OCI-LY7 (cell line): ENCODE results near the gene SMCR8. TPM values are rescaled to one million over a fixed set of nuclear protein-coding genes. Genes with fewer than 3 reads are reported as not detected.
A peak's percentile ranks its signal among the peaks of the same experiment; 100 is the strongest.

Experiments used
- BruUV-seq: library from RNA; stranded (reverse); fragments of 400-500 nt; replicated peaks from 2 replicates; lab custom pipeline; 2021; lab: Mats Ljungman, UMichigan
- CTCF ChIA-PET: fragments of 300-600 bp; sonication (Branson Sonifier 250); formaldehyde crosslinking; loops from one replicate; lab custom pipeline; 2022; ENCODE audit warnings: antibody characterized with exemption; ENCODE audit not compliant: unreplicated experiment; lab: Charles Lee
- POLR2A ChIA-PET: fragments of 300-600 bp; sonication (Branson Sonifier 250); formaldehyde crosslinking; loops from one replicate; lab custom pipeline; 2022; ENCODE audit warnings: antibody characterized with exemption; lab: Charles Lee
- DNase-seq: peaks from one replicate; pipeline ENCODE4 v3.0.0-alpha.2; 2015; ENCODE audit warnings: low spot score
- H2AFZ ChIP-seq: fragments of 200-600 bp; sonication (generic), shearing (Covaris generic); 2 replicates; pipeline ENCODE4 v1.6.1; 2014; ENCODE audit warnings: mild to moderate bottlenecking, antibody characterized with exemption, low read length, moderate library complexity
- H3K27ac ChIP-seq: fragments of 200-600 bp; sonication (generic); 2 replicates; pipeline ENCODE4 v1.5.1; 2014; ENCODE audit warnings: mixed run types, low read depth, mild to moderate bottlenecking, moderate library complexity, low read length, inconsistent platforms; ENCODE audit not compliant: poor library complexity, severe bottlenecking
- H3K36me3 ChIP-seq: fragments of 200-600 bp; sonication (generic); 2 replicates; pipeline ENCODE4 v1.6.1; 2014; ENCODE audit warnings: mild to moderate bottlenecking, antibody characterized with exemption, low read length, moderate library complexity, mixed read lengths; ENCODE audit not compliant: insufficient read depth
- H3K4me1 ChIP-seq: fragments of 200-600 bp; sonication (generic); 2 replicates; pipeline ENCODE4 v1.5.1; 2014; ENCODE audit warnings: mild to moderate bottlenecking, low read length; ENCODE audit not compliant: insufficient read depth, poor library complexity, severe bottlenecking
- H3K4me2 ChIP-seq: fragments of 200-600 bp; sonication (generic); 2 replicates; pipeline ENCODE4 v1.6.1; 2014; ENCODE audit warnings: mild to moderate bottlenecking, low read length
- H3K4me3 ChIP-seq: fragments of 200-600 bp; sonication (generic); 2 replicates; pipeline ENCODE4 v1.5.1; 2014; ENCODE audit warnings: mild to moderate bottlenecking, low read depth, low read length; ENCODE audit not compliant: poor library complexity, severe bottlenecking
- H3K79me2 ChIP-seq: fragments of 200-600 bp; sonication (generic); 2 replicates; pipeline ENCODE4 v1.6.1; 2016; ENCODE audit warnings: low read depth, mild to moderate bottlenecking, low read length, moderate library complexity, mixed read lengths; ENCODE audit not compliant: insufficient read depth
- H3K9me2 ChIP-seq: fragments of 200-600 bp; sonication (generic); 2 replicates; pipeline ENCODE4 v1.6.1; 2016; ENCODE audit warnings: mild to moderate bottlenecking, low read length, mixed read lengths; ENCODE audit not compliant: insufficient read depth
- H3K9me3 ChIP-seq: fragments of 200-600 bp; sonication (generic); 2 replicates; pipeline ENCODE4 v1.6.1; 2014; ENCODE audit warnings: mild to moderate bottlenecking, mixed run types, low read length, mixed read lengths
- H4K20me1 ChIP-seq: fragments of 200-600 bp; sonication (generic); 2 replicates; pipeline ENCODE4 v1.6.1; 2014; ENCODE audit warnings: mild to moderate bottlenecking, antibody characterized with exemption, low read length, moderate library complexity, mixed read lengths; ENCODE audit not compliant: insufficient read depth
- CTCF ChIP-seq: fragments of 200-600 bp; sonication (generic); conservative IDR thresholded peaks from 2 replicates; pipeline ENCODE4 v1.5.1; 2014; ENCODE audit warnings: mild to moderate bottlenecking, antibody characterized with exemption, low read length, moderate library complexity, mixed read lengths
- EZH2phosphoT487 ChIP-seq: fragments of 200-600 bp; sonication (generic); IDR thresholded peaks from 2 replicates; pipeline ENCODE4 v1.6.1; 2018; ENCODE audit warnings: low read depth, borderline replicate concordance, mild to moderate bottlenecking, mixed run types, antibody characterized with exemption, low read length, moderate library complexity, mixed read lengths
- intact Hi-C: fragments of 100-400 bp; cut with micrococcal nuclease; formaldehyde crosslinking; loops from one replicate; pipeline ENCODE4 v1.10.0; 2022; ENCODE audit not compliant: unreplicated experiment
- total RNA-seq, 2 experiments: library from RNA; depleted of rRNA in 1 of 2; stranded (reverse); fragments of >200 nt in 1 of 2; shearing (Covaris generic) in 1 of 2; gene quantifications; 2 replicates each; pipeline ENCODE4 v1.2.3, GENCODE V29; 2014 to 2022

The SMCR8 gene
- total RNA-seq, 2 experiments from 2014 or later, result 11.8 to 16.1 TPM

DNA sequence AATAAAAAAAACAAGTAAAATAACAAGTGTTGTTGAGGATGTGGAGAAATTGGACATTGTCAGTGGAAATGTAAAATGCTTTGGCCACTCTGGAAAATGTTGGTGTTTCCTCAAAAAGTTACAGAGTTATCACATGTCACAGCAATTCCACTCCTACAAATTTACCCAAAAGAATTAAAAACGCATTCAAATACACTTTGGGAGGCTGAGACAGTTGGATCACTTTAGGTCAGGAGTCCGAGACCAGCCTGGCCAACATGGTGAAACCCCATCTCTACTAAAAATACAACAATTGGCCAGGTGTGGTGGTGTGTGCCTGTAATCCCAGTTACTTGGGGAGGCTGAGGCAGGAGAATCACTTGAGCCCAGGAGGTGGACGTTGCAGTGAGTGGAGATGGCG is 5.9 kb upstream of the SMCR8 start:
- Histone ChIP-seq H3K9me2 (no peaks in the 10 kb centered on the region), H3K36me3 (peaks cover 80% of the 10 kb centered on the region), H2AFZ (no peak overlapping the region), H3K27ac (no peak overlapping the region), H3K4me3 (no peak overlapping the region), H3K9me3 (no peaks in the 10 kb centered on the region), H3K79me2 (peaks cover 44% of the 10 kb centered on the region), H4K20me1 (peaks cover 5% of the 10 kb centered on the region; the same call in 1 of the 2 replicates), H3K4me2 (no peak overlapping the region), H3K4me1 (peaks cover 17% of the 10 kb centered on the region)
- POLR2A ChIA-PET, result interaction anchor here (0.7 kb wide), 1 partner anchor 1025 kb away, joined by 3 read pairs; no protein-coding TSS in a partner anchor
- no peak for DNase-seq
- CTCF ChIA-PET, result no interaction called here
- BruUV-seq, result no TSS peak
- intact Hi-C loops, result no loop called here
- TF ChIP-seq CTCF, result no peak
- TF ChIP-seq EZH2phosphoT487, result no peak

GRCh38 chr17:18314059-18314730 is 898 bp upstream of the SMCR8 start:
- Histone ChIP-seq H3K9me3 (no peaks in the 10 kb centered on the region), H3K36me3 (peaks cover 41% of the 10 kb centered on the region), H3K4me2 (peak overlapping the region; percentile 97), H3K79me2 (peaks cover 65% of the 10 kb centered on the region), H3K27ac (peak overlapping the region; percentile 76), H3K4me3 (peak overlapping the region; percentile 92), H3K9me2 (no peaks in the 10 kb centered on the region), H4K20me1 (peaks cover 5% of the 10 kb centered on the region; the same call in 1 of the 2 replicates), H2AFZ (peak overlapping the region; percentile 67), H3K4me1 (peaks cover 40% of the 10 kb centered on the region)
- CTCF ChIA-PET, result no interaction called here
- TF ChIP-seq EZH2phosphoT487, result no peak
- TF ChIP-seq CTCF, result no peak
- POLR2A ChIA-PET, result no interaction called here
- BruUV-seq, result no TSS peak
- DNase-seq, result peak; percentile 18
- intact Hi-C loops, result loop anchor here (2.0 kb wide), 1 partner anchor 53 kb away; the partner anchor contains the start of gene MIEF2

GRCh38 chr17:18315562-18315922 is 449 bp downstream of the SMCR8 start:
- POLR2A ChIA-PET, result interaction anchor here (0.5 to 1.1 kb wide), 2 partner anchors 47 to 49 kb away, joined by 4 read pairs; no protein-coding TSS in a partner anchor
- Histone ChIP-seq H3K4me2 (peak overlapping the region; percentile 97), H3K4me3 (peak overlapping the region; percentile 92), H3K4me1 (peaks cover 43% of the 10 kb centered on the region), H3K9me3 (no peaks in the 10 kb centered on the region), H2AFZ (peak overlapping the region; percentile 67), H3K27ac (peak overlapping the region; percentile 76), H3K79me2 (peaks cover 62% of the 10 kb centered on the region), H3K36me3 (peaks cover 28% of the 10 kb centered on the region), H4K20me1 (peaks cover 5% of the 10 kb centered on the region; the same call in 1 of the 2 replicates), H3K9me2 (no peaks in the 10 kb centered on the region)
- intact Hi-C loops, result loop anchor here (2.0 to 5.0 kb wide), 2 partner anchors 55 to 68 kb away; partner anchors contain the start of gene MIEF2
- TF ChIP-seq EZH2phosphoT487 (no peak), CTCF (no peak)
- TSS peak; percentile 81 for BruUV-seq
- CTCF ChIA-PET, result no interaction called here
- DNase-seq, result peak; percentile 25
